ENCODE data around the gene SOCS2.

DNA sequence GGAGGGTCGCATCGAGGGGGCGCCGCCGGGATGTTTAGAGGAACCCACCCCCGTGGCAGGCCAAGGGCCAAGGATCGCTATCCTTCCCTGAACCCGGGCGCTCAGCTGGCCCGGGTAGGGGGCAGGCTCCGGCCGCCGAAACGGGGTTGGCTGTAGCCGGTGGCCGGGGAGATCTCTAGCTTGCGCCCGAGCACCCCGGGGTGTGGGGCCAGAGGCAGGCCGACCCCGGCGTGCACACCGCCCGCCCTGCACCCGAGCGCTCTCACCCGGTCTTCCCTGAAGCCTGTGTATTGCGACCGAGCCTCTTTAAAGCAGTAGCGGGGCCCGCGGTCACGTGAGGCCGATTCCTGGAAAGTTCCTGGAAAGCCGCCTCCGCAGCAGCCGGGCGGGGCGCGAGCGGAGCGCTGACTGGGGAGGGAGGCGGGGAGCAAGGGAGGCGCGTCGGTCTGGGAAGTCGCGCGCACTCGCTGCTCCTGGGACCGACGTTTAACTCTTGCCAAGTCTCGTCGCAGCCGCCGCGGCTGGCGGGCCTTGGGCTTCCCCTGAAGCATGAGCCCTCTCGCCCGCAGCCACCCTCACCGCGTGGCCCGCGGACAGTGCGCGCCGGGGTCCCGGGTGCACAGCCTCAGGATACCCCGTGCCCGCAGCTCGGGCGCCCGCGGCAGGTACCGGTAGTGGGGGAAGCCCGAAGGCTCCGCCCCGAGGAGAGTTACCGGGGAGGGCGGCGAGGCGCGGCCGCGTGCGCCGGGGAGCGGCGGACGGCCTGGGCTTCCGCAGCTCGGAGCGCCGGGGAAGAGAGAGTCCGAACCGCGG is 1.7 kb upstream of the SOCS2 start:
- no peak for TF ChIP-seq POLR2AphosphoS5 (IDR thresholded peaks at IDR 0.05; ENCODE audit: low read depth, low read length)
- TF ChIP-seq POLR2A (IDR thresholded peaks at IDR 0.05; ENCODE audit: low read depth, low read length) = 0 out of 2 replicates have a peak, but pooled peaks have one; percentile 29
- TF ChIP-seq TAF1 (IDR thresholded peaks at IDR 0.05; ENCODE audit: low read depth, low read length) = no peak
- no peak for TF ChIP-seq SPI1 (IDR thresholded peaks at IDR 0.05; ENCODE audit: low read depth, low read length)

All from GM12891 (cell line).